Ectodermal cell (in vitro differentiated cells): ENCODE results near the gene DDRGK1.

Source experiments
- H3K27ac ChIP-seq: 2 replicates; pipeline ENCODE4 v1.7.0; 2013; ENCODE audit warnings: mild to moderate bottlenecking, low read depth, low read length; ENCODE audit not compliant: insufficient read depth, poor library complexity, severe bottlenecking
- H3K27me3 ChIP-seq: 2 replicates; pipeline ENCODE4 v1.7.0; 2013; ENCODE audit warnings: mild to moderate bottlenecking, low read length; ENCODE audit not compliant: insufficient read depth, control insufficient read depth, poor library complexity, severe bottlenecking
- H3K36me3 ChIP-seq: one replicate; pipeline ENCODE4 v1.7.0; 2013; ENCODE audit warnings: low read length; ENCODE audit not compliant: control insufficient read depth, insufficient read depth
- H3K4me1 ChIP-seq: one replicate; pipeline ENCODE4 v1.7.0; 2013; ENCODE audit warnings: low read length; ENCODE audit not compliant: control insufficient read depth, insufficient read depth
- H3K4me3 ChIP-seq: 2 replicates; pipeline ENCODE4 v1.7.0; 2013; ENCODE audit warnings: low read depth, low read length, control low read depth; ENCODE audit not compliant: insufficient read depth
- H3K9me3 ChIP-seq: 2 replicates; pipeline ENCODE4 v1.7.0; 2013; ENCODE audit warnings: mild to moderate bottlenecking, low read length, moderate library complexity; ENCODE audit not compliant: control insufficient read depth
- WGBS, 2 experiments: methylation state at CpG; one replicate each; pipeline ENCODE4 v1.1.7; 2013; ENCODE audit warnings: missing lambda C conversion rate in 2 of 2; 5-methylcytosine and 5-hydroxymethylcytosine counted together

Gene DDRGK1

DNA sequence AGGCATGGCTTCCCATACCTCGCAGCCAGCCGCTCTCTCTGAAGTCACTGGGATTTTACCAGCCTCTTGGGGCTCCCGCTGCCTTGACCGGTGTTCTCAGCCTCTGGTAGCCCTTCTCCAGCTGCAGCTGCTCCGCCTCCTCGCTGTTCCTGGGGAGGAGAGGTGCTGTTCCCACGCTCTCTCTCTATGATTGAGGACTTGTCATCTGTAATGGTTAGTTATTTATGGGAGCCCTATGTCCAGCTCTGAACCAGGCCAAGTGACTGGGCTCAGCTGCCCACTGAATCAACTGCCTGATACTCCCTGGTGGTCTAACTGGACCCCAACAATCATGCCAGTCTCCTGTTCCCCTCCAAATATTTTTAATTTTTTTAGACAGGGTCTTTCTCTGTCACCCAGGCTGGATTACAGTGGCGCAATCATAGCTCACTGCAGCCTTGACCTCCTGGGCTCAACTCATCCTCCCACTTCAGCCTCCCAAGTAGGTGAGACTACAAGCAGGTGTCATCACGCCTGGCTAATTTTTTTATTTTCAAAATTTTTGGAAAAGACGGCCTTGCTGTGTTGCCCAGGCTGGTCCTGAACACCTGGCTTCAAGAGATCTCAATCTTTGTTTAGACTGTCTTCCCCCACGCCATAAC lies 39.4 kb upstream of the DDRGK1 start:
- no peaks in the 10 kb centered on the region for H3K9me3 ChIP-seq
- 85 to 87% methylated on average over 11 of the region's 11 CpGs for WGBS, 2 experiments
- H3K27ac ChIP-seq: no peak overlapping the region
- H3K36me3 ChIP-seq: no peaks in the 10 kb centered on the region
- no peak overlapping the region for H3K4me3 ChIP-seq
- H3K27me3 ChIP-seq: peaks cover 64% of the 10 kb centered on the region
- H3K4me1 ChIP-seq: peaks cover 10% of the 10 kb centered on the region

DNA sequence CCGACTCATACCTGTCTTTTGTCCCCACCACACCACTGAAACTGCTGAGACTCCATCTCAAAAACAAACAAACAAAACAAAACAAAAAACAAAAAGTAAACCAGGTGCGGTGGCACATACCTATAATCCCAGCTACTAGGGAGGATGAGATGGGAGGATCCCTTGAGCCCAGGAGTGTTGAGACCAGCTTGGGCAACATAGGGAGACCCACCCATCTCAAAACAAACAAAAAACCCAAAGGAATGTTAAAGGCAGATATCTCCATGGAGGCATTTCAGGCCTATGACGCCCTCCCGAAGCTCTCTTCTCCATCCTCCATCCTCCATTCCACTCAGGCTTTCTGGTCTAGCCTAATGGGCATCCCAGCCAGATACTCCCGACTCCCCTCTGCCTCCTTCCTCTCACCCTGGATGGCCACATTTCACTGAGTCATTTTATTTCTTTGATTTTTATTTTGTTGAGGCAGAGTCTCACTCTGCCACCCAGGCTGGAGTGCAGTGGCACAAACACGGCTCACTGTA lies 37.8 kb upstream of the DDRGK1 start:
- 85 to 88% methylated on average over 6 of the region's 6 CpGs for WGBS, 2 experiments
- H3K36me3 ChIP-seq: no peaks in the 10 kb centered on the region
- H3K4me1 ChIP-seq: peaks cover 11% of the 10 kb centered on the region
- no peak overlapping the region for H3K27ac ChIP-seq
- peaks cover 64% of the 10 kb centered on the region for H3K27me3 ChIP-seq
- no peaks in the 10 kb centered on the region for H3K9me3 ChIP-seq
- H3K4me3 ChIP-seq: no peak overlapping the region

DNA sequence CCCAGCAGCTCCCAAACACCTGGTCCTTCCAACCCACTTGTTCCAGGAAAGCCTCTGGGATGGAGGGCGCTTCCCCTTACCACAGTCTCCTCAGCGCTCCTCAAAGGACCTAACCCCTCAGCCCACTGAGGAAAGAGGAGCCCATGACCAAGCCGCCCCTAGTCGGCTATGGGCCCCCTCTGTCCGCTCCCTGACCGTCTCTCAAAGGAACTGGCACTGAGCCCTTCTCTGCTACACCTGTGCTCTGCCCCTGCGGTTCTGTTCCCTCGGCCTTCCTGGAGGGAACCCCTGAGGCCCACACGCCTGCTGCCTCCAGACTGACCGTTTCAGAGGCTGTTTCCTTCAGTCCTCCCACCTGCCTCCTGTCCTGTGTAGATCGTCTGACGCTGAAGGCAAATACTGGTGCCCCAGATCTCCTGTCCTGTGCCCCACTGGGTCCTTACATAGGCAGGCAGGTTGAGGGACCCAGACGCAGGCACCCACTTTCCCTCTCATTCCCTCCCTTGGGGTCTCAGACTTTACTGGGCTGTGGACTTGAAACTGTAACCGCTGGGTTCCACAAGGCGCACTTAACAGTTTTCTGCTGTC lies 36.4 kb upstream of the DDRGK1 start:
- no peaks in the 10 kb centered on the region for H3K36me3 ChIP-seq
- WGBS, 2 experiments: 90% methylated on average over 15 of the region's 15 CpGs
- H3K4me3 ChIP-seq: no peak overlapping the region
- H3K9me3 ChIP-seq: no peaks in the 10 kb centered on the region
- H3K27me3 ChIP-seq: peaks cover 71% of the 10 kb centered on the region
- peaks cover 11% of the 10 kb centered on the region for H3K4me1 ChIP-seq
- H3K27ac ChIP-seq: no peak overlapping the region

DNA sequence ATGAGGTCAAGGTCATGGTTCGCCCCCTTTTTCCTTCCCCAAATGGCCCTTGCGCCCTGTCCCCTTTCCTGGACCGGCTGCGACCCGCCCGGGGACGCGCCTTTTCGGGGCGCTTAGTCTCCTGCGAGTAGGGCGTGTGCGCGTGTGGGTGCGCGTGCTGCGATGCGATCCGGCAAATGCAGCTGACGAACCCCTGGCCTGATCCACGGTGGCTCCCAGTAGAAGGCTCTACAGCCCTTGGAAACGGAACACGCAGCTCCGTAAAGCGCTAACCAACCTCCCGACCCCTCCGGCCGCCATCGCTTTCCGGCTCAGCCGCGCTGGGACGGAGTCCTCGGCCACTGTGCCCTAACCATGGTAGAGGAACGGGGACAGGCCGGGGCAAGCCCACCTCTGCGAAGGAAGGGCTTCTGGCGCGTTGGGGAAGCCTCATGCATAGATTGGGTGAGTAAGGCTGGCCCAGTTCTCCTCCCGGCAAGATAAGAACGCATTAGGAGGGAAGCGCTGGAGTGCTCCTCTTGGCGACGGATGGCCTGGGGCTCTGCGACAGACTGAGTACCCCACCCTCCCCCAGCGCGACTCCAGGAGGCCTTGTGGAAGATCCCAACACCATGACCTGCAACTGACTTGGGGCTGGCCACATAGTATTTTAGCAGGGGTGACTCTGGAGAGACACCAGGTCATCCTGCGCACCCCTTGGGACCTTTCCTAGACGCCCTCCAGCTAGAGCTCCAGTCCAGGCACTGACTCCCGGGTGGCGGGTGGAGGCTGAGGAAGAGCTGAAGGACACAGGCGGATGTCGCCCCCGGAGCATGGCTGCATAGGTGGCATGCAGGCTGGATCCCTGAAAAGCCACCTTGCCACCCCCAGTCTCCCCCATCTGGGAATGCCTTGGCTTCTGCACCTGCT lies 35.6 kb upstream of the DDRGK1 start:
- Histone ChIP-seq H3K36me3 (no peaks in the 10 kb centered on the region), H3K27ac (no peak overlapping the region), H3K9me3 (no peaks in the 10 kb centered on the region), H3K27me3 (peaks cover 77% of the 10 kb centered on the region), H3K4me3 (peak overlapping the region; percentile 56), H3K4me1 (peaks cover 11% of the 10 kb centered on the region)
- 13 to 15% methylated on average over 54 of the region's 54 CpGs for WGBS, 2 experiments

DNA sequence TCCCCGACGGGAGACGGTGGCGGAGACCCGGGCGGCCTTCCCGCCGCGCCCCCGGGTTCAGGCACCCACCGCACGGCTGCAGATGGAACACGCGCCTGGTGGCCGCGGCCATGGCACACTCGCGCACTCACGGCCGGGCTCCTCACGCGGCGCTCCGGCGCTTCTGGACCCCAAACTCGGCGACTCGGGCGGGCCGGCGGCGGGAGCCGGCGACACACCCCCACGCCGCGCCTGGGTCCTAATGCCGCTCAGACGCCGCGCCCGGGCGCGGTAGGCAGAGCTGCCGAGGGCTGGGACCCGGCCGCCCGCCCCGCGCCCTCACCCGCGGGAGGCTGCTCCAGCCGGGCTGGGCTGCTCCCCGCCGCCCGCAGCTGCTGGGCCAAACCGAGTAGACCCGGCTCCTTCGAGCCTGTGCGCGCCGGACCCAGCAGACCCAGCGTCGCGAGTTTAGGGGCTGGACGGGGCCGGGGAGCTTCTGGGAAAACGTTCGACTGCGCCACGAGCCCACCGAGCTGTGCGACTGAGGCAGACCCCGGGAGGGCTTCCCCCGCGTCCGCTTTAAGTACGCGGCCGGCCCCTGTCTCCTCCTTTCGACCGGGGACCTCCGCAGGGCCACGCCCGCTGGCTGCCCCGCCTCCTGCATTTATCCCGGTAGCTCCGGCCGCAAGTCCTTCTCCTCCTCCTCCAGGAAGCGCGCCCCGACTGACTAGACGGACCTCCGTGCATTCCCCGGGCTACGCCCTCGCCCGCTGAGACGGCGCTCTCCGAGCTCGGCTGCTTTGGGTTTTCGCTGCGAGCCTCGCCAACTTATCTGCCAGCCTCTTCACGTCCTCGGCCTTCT lies 34.8 kb upstream of the DDRGK1 start, which contains the start of gene SLC4A11:
Gene SLC4A11, minus strand, starts transcription at position 165 of the 841 bp plus-strand sequence. Its CDS starts 53 bp downstream, at position 112.
- H3K36me3 ChIP-seq: no peaks in the 10 kb centered on the region
- no peak within 1 kb of the TSS for H3K27ac ChIP-seq
- H3K4me1 ChIP-seq: peaks cover 11% of the 10 kb centered on the region
- H3K4me3 ChIP-seq: peak within 1 kb of the TSS; percentile 56
- H3K9me3 ChIP-seq: no peaks in the 10 kb centered on the region
- WGBS, 2 experiments: 0% methylated on average over 107 of the region's 107 CpGs
- peaks cover 75% of the 10 kb centered on the region for H3K27me3 ChIP-seq

DNA sequence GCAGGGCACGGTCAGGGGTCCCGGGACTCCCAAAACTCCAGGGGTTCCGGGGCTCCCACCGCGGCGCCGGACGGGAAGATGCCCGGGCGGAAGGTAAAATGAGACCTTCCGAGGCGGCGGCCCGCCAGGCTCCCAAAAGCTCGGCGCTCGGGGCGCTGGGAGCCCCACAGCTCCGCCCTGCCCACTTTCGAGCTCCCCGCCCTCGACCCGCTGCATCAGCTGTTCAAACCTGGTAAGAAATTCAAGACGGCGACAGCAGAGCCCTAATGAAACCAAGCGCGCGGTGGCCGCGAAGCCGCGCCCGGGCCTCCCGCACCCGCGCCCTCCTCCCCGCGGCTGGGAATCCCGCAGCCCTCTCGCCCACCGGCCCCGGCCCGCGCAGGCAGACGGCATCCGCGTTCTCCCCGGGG lies 34.1 kb upstream of the DDRGK1 start:
- WGBS, 2 experiments: 1% methylated on average over 48 of the region's 48 CpGs
- Histone ChIP-seq H3K36me3 (no peaks in the 10 kb centered on the region), H3K9me3 (no peaks in the 10 kb centered on the region), H3K27ac (no peak overlapping the region), H3K4me3 (peak overlapping the region; percentile 56), H3K27me3 (peaks cover 75% of the 10 kb centered on the region), H3K4me1 (peaks cover 11% of the 10 kb centered on the region)

DNA sequence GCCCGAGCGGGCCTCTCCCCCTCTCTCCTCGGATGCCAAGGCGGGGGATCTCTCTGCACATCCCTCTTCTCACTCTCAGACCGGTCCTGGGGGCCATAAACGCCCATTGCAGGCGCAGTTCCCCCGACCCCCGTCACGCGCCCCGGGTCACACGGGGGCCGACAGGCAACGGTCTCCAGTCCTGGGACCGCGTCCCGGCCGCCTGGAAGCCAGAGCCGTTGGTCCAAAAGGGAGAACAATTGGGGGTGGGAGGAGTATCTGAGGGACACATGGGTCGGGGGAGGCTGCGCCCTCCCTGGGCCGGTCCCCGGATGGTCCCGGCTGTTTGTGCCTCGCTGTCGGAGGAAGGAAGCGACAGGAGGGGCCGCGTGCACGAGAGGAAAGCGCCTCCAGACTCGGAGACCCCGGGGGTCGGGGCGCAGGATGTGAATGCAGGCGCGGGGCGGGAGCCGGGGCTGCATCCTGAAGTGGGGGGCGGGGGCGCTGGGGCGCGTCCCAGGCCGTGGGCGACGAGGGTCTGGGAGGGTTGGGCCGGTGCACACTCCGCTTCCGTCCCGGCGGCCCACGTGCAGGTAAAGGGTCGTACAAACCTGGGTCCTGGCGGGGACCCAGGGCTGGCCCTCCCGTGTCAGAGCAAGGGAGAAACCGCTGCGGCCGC lies 33.6 kb upstream of the DDRGK1 start:
- H3K4me1 ChIP-seq: peaks cover 11% of the 10 kb centered on the region
- H3K27me3 ChIP-seq: peaks cover 75% of the 10 kb centered on the region
- no peaks in the 10 kb centered on the region for H3K36me3 ChIP-seq
- H3K4me3 ChIP-seq: peak overlapping the region; percentile 56
- no peaks in the 10 kb centered on the region for H3K9me3 ChIP-seq
- no peak overlapping the region for H3K27ac ChIP-seq
- WGBS, 2 experiments: 2% methylated on average over 59 of the region's 59 CpGs

DNA sequence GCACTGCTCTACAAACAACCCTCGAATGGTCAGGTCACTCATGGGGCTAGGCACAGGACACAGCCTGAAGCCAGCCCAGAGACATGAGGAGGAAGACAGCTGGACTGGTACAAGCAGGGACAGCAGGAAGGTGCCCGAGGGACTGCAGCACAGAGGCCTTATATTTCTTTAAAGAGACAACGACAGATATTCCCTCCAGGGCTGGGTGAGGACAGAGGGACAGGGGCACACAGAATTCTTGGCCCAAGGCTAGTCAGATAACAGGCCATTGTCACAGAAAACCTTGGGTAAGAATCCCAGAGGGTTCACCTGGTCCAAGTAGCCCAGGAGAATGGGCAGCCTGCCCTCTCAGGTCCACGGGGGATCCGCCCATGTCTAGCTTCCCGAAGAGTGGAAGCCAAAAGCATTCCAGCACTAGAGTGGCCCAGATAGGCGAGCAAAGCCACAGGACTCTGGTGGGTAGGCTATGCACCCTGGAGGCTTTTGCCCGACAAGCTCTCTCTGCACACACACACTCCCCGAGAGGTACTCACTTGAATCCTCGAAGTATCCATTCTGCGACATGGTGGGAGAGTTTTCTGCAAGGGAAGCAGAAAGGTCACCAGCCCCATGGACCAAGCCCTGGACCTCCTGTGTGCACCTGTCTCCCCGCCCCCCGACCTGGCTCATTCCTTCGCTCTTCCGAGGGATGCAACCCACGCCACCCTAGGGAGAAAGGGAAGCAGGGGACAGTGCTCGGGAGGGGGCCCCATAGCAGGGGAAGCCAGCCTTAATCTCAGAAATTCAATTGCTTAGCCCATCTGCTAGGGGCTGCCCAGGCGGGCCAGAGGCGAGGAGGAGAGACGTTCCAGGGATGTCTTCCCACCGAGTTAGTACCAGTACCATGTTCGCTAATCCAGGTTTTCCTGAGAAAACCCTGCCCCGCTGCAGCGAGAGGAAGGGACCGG lies 32.8 kb upstream of the DDRGK1 start:
- peak overlapping the region; percentile 56 for H3K4me3 ChIP-seq
- no peaks in the 10 kb centered on the region for H3K9me3 ChIP-seq
- 64 to 65% methylated on average over 25 of the region's 25 CpGs for WGBS, 2 experiments
- no peak overlapping the region for H3K27ac ChIP-seq
- peaks cover 11% of the 10 kb centered on the region for H3K4me1 ChIP-seq
- H3K27me3 ChIP-seq: peaks cover 71% of the 10 kb centered on the region
- H3K36me3 ChIP-seq: no peaks in the 10 kb centered on the region
